GM19468 (cell line): ENCODE data around the gene C1orf232.

Experiments
- ATAC-seq: cut with Tn5 transposase; IDR thresholded peaks from one replicate; pipeline ENCODE4 v1.9.1; 2021; ENCODE audit warnings: mild to moderate bottlenecking, moderate library complexity, moderate number of reproducible peaks; ENCODE audit not compliant: unreplicated experiment; ENCODE audit errors: extremely low read depth

Gene C1orf232

GRCh38 chr1:26168410-26169197, at the start of gene C1orf232:
Gene C1orf232, minus strand, starts transcription at chr1:26168963. Its CDS starts 464 bp downstream, at chr1:26168499.
- no peak for ATAC-seq

DNA sequence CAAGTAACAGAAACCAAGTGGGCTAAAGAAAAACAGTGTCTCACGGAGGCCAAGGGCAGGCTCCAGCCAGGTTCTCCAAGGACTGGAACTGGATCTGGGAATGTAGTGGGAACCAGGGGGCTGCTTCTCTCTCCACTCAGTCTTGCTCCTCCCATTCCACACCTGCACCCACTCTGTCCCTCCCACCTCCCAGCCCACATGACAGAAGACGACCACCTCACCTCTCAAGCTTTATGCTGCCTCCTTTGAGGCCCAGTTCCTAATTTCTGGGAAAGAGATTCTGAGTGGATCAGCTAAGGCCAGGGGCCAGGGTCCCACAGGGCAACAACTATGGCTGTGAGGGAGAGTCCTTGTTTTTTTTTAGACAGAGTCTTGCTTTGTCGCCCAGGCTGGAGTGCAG, 46.5 kb upstream of the C1orf232 start:
- no peak for ATAC-seq

DNA sequence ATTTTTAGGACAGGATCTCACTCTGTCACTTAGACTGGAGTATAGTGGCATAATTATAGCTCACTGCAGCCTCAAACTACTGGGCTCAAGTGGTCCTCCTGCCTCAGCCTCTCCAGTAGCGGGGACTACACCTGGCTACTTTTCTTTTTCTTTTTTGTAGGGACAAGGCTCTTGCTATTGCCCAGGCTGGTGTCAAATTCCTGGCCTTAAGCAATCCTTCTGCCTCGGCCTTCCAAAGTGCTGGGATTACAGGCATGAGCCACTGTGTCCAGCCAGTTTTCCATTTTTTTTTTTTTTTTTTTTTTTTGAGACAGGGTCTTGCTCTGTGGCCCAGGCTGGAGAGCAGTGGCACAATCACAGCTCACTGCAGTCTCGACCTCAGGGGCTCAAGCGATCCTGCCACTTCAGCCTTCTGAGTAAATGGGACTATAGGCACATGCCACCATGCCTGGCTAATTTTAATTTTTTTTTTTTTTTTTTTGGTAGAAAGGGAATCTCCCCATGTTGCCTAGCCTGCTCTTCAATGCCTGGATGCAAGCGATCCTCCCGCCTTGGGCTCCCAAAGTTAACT, 44.7 kb upstream of the C1orf232 start:
- no peak for ATAC-seq

GRCh38 chr1:26212726-26213125, 44.0 kb upstream of the C1orf232 start:
- ATAC-seq: no peak

DNA sequence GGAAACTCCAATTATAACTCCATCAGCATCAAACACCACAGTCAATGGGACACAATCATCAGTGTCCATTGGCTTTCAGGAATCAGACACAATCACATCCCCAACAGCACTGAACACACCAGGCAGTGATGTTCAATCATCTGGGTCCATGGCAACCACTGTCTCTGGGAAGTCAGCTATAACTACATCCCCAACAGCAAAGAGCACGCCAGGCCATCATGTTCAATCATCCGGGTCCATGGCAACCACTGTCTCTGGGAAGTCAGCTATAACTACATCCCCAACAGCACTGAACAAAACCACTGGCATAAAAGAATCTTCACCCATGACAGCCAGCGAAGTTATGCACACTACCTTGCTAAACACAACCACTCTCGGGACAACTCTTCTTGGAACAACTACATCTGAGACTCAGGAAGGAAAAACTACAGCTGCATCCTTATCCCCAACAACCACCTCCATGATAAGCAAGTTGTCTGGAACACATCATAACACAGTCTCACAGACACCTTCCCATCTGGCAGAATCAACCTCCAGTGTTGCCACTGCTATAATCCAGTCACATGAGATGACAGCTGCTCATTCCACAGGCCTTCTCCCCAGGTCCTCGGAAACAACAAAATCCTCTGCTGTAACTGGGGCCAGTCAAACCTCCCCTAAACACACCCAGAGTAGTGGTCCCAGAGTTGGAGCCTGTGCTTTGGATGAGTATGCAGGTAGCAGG, 41.5 kb upstream of the C1orf232 start:
- no peak for ATAC-seq

DNA sequence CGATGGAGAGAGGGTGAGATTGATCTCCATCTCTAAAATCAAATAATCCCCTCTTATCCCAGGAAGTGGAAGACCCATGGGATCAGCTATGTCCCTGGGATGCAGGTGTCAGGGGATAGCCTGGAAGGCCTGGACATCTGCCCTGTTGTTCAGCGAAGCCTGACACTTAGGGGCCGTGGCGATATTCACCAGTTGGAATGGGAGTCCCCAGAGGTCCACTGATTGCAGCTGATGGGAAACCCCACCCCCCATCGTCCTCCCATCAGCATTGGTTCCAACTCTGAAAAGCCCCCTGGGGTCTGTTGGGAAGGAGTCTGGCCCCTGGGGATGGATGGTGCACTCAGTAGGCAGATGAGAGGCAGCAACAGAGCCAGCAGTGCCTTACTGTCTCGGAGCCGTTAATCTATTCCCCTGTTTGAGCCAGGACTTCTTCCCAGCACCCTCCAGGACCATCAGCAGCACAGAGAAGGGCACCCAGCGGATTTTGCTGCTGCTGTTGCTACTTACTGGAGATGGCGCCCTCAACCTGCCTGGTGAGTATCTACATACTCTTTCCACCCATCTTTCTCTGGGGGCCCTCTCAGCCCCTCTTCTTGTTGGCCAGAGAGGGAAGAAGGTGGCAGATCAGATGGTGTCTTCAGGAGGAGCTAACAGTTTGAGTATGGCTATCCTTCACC, 35.0 kb upstream of the C1orf232 start:
- no peak for ATAC-seq

- no peak for ATAC-seq
Observed at GRCh38 chr1:26200413-26200812, 31.6 kb upstream of the C1orf232 start.

- no peak for ATAC-seq
Observed at GRCh38 chr1:26197813-26198212, 29.1 kb upstream of the C1orf232 start.

- no peak for ATAC-seq
Observed at GRCh38 chr1:26197301-26197700, 28.5 kb upstream of the C1orf232 start.

GRCh38 chr1:26195805-26196204, 27.0 kb upstream of the C1orf232 start:
- ATAC-seq: no peak

- ATAC-seq: no peak
Observed at GRCh38 chr1:26191739-26192138, 23.0 kb upstream of the C1orf232 start.

GRCh38 chr1:26190373-26190987, 21.7 kb upstream of the C1orf232 start, which contains the start of gene CATSPER4:
Gene CATSPER4, plus strand, starts transcription at chr1:26190602. Its CDS starts 26 bp downstream, at chr1:26190628.
- ATAC-seq: no peak

- ATAC-seq: no peak
Observed at GRCh38 chr1:26189751-26190275, 21.1 kb upstream of the C1orf232 start.

DNA sequence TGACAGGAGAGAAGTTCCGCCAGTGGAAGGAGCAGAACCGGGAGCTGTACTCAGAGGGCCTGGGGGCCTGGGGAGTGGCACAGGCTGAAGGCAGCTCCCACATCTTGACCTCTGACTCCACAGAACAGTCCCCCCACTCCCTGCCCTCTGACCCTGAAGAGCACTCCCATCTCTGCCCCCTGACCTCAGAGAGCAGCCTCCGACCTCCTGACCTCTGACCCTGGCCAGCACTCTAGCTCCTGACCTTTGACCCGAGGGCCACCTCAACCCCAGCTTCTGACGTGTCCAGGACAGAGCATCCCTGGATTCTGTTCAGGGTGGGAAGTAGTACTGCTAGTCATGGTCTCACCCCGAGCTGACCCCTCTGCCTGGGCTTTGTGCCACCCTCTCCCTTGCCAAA, 20.6 kb upstream of the C1orf232 start:
- ATAC-seq: no peak

GRCh38 chr1:26188477-26188876, 19.7 kb upstream of the C1orf232 start:
- ATAC-seq: no peak

- no peak for ATAC-seq
Observed at GRCh38 chr1:26187882-26188281, 19.1 kb upstream of the C1orf232 start.

- no peak for ATAC-seq
Observed at GRCh38 chr1:26184883-26185282, 16.1 kb upstream of the C1orf232 start.

DNA sequence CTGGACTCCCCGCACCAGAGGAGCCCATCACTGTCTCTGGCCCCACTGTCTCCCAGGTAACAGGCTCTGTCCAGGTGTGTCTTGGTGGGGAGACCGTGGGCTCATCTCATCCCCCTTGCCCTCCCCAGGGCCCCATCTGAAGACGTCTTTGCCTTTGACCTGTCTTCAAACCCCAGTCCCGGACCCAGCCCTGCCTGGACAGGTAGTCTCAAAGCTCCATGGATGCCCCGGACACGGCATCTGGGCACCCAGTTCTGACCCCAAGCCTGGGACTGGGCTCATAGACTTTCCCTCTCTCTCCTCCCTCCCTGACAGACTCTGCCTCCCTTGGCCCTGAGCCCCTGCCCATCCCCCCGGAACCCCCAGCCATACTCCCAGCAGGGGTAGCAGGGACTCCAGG, 15.3 kb upstream of the C1orf232 start:
- no peak for ATAC-seq

GRCh38 chr1:26182383-26182696, 13.6 kb upstream of the C1orf232 start:
- ATAC-seq: no peak
